GM21360 (cell line): ENCODE measurements around the gene ZNF655.
A peak's percentile ranks its signal among the peaks of the same experiment; 100 is the strongest.

Experiments used
- ATAC-seq: cut with Tn5 transposase; IDR thresholded peaks from one replicate; pipeline ENCODE4 v1.9.1; 2021; ENCODE audit warnings: mild to moderate bottlenecking, moderate library complexity; ENCODE audit not compliant: unreplicated experiment

The ZNF655 gene

DNA sequence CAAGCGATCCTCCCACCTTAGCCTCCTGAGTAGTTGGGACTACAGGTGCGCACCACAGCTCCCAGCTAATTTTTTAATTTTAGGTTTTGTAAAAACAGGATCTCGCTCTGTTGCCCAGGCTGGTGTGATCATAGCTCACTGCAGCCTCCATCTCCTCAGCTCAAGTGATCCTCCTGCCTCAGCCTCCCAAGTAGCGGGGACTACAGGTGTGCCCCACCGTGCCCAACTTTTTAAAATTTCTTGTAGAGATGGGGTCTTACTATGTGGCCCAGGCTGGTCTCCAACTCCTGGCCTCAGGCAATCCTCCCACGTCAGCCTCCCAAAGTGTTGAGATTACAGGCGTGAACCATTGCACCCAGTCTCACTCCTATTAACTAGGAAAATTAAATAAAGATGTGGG is 47.1 kb downstream of the ZNF655 start:
- ATAC-seq = no peak

DNA sequence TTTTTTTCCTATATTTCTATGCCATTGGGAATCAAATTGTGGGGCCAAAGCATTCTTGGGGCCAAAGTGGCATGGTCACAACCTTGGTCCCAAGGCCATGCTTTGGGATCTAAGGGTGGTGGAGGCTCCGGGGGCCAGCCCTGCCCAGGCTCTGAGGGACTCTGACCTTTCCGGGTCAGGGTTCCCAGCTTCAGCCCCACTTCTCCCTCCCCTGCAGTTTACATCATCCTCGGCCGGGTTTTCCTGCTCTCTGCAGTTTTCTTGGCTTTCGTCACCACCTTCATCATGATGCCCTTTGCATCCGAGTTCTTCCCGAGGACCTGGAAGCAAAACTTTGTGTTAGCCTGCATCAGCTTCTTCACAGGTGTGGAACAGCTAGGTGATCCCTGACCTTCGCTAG is 48.1 kb downstream of the ZNF655 start:
- ATAC-seq = no peak

DNA sequence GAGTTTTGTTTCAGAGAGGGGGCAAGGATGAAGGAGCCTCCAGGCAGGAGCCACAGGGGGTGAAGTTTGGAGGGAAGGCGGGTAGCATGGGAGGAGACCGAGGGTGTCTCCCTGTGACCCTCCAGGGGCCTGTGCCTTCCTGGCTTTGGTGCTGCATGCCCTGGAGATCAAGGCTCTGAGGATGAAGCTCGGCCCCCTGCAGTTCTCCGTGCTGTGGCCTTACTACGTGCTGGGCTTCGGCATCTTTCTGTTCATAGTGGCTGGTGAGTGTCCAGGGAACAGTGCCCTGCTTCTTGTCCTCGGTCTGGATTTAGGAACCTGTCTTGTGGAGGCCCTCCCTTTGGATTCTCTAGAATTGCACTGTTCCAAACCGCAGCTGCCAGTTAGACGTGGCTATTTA is 49.1 kb downstream of the ZNF655 start:
- no peak for ATAC-seq

DNA sequence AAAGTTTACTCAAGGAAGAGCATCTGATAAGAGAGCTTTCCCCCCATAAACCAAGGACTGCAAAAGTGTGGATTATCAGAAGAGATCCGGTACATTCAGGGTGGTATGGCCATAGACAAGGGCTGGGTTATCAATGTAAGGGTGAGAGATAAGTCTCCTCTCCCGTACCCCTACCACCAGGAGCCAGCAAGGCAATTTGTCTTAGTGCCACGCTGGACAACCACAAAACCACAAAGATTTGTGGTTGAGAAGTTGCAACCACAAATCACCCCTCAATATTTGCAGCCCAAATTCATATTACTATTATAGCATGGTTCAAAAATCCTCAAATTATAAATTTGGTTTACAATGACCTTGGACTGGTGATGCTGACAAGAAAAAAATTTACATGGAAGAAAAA is 56.1 kb downstream of the ZNF655 start:
- ATAC-seq = no peak

DNA sequence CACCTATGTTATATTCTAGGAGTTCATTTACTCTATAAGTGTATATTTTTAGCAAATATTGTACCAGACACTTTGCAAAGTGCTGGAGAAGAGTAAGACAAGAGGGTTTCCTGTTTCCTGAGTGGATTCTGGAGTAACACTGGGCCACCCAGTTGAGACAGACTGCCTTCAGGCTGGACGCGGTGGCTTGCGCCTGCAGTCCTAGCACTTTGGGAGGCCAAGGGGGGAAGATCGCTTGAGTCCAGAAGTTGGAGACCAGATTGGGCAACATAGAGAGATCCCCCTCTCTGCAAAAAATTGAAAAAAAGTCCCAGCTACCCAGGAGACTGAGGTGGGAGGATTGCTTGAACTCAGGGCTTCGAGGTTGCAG is 57.5 kb downstream of the ZNF655 start:
- ATAC-seq = no peak

DNA sequence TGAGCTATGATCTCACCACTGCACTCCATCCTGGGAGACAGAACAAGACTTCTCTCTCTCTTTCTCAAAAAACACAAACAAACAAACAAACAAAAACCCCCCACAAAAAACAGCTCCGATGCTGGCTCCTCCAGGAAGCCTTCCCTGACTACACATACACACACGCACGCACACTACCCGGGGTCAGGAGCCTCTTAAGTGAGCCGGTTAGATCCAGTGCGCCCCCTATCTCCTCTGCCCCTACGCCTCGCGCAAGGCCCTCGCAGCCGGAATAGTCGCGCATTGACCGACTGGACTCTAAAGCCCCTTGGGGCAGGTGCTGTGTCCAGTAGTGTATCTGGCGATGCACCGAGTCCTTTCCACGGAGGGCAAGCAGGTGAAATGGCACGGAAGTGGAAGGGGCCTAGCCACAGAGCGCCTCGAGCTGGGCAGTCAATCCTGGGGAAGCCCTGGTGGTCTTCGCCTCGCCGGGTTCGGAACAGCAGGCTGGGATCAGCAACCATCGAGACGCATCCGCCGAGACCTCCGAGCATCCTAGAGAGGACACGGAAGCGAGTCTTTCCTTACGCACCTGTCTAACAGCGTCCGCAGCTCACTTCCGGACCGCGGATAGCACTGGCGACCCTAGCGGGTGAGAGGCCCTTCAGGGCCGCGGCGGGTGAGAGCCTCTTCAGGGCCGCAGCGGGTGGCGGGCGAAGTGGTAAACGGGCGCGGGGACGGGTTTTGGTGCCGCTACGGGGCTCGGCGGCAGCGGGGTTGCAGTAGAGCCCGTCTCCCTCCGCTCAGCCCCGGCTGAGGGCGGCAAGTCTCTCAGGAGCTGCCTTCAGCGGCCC is 58.1 kb downstream of the ZNF655 start, which contains the start of gene ZSCAN25:
ZSCAN25 (plus strand) TSS at position 588 of the 833 bp plus-strand sequence. CDS start 2,661 bp downstream, outside the sequence.
- ATAC-seq = peak; percentile 93

DNA sequence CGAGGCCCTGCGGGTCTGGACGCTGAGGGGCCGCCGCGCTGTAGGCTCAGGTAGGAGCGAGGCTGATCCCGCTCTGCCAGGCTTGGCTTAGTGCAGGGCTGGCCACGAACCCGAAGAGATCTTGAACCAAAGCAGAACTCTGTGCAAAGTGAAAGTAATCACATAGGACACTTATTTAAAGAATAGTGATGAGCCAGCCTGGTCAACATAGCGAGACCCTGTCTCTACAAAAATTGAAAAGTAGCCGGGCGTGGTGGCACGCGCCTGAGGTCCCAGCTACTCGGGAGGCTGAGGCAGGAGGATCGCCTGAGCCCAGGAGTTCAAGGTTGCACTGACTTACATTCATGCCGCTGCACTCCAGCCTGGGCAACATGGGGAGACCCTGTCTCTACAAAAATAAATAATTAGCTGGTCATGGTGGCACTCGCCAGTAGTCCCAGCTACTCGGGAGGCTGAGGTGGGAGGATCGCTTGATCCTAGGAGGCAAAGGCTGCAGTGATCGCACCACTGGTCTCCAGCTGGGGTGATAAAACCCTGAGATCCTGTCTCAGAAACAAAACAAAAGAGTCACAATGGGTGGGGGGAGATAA is 58.8 kb downstream of the ZNF655 start:
- no peak for ATAC-seq

DNA sequence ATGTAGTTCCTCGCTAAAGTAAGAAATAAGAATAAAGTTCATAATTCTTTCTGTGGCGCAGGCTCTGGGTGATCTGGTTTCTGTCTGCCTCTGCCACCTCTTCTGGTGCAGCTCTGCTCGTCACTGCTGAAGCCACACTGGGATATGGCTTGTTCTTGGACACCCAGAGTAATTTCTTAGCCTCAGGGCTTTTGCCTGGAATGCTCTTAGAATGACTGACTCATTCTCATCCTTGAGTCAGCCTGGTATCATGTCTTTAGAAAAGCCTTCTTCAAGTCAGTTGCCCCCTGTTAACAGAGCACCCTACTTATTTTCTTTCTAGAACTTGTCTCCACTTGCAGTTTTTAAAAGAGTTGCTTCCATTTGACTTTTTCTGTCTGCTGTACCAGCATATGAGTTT is 60.3 kb downstream of the ZNF655 start:
- no peak for ATAC-seq

DNA sequence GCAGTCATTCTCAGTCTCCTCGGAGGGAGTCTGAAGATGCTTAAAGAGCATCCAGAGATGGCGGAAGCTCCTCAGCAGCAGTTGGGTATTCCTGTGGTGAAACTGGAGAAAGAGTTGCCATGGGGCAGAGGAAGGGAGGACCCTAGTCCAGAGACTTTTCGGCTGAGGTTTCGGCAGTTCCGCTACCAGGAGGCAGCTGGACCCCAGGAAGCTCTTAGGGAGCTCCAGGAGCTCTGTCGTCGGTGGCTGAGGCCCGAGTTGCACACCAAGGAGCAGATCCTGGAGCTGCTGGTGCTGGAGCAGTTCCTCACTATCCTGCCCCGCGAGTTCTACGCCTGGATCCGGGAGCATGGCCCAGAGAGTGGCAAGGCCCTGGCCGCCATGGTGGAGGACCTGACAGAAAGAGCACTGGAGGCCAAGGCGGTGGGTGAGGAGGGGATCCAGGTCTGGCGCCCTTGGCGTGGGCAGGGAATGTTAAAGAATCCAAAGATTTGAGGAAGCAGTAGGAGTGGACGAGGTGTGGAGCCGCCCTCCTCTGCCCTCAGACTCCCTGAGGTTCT is 61.2 kb downstream of the ZNF655 start:
- ATAC-seq = no peak

DNA sequence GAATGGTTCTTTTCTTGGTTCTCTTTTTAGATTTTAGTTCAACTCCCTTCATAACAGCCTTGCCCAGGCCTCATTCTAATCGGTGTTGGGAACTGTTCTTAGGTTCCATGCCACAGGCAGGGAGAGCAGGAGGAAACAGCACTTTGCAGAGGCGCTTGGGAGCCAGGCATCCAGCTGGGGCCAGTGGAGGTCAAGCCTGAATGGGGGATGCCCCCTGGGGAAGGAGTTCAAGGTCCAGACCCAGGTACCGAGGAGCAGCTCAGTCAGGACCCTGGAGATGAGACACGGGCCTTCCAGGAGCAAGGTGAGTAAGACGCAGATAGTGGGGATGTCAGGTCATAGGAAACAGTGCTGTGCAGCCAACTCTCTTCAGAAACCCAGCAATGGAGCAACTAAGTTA is 62.8 kb downstream of the ZNF655 start:
- no peak for ATAC-seq

DNA sequence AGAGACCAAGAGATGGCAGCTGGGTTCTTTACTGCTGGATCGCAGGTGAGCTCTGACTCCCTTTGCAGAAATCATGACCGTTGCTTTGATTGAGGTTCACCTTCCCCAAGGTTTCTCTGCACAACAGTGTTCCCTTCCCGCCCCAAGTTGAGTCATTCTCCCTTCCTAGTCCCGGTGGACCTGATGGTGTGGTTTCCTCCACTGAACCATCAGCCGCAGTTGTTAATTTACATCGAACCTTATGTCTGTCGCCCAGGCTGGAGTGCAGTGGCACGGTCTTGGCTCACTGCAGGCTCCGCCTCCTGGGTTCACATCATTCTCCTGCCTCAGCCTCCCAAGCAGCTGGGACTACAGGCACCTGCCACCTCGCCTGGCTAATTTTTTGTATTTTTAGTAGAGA is 64.2 kb downstream of the ZNF655 start:
- no peak for ATAC-seq

DNA sequence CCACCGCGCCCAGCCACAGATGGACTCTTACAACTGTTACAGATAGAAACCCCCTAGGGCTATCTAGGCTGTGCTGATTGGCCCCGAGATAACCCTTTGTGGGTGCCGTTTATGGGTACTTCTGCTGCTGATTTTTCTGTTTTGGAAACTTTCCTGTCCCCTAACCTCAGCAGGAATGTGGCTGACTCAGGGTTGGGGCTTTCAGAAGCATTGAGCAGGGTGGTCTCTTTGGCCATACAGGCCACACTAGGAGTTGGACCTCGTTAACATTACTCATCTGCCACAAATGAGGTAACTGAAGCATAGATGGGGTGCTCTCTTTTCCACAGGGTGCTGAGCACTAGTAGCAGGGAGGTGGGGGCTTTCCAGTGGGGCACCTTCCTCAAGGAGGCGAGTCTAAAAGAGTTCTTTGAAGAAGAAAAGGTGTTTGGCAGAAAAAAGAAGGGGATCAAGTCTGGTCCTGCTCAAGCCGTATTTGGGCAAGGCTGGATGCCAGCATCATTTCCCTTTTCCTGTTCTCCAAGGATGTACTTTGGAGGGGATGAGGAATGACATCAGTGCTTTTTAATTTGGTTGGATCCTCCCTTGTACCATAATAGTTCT is 64.8 kb downstream of the ZNF655 start:
- no peak for ATAC-seq

DNA sequence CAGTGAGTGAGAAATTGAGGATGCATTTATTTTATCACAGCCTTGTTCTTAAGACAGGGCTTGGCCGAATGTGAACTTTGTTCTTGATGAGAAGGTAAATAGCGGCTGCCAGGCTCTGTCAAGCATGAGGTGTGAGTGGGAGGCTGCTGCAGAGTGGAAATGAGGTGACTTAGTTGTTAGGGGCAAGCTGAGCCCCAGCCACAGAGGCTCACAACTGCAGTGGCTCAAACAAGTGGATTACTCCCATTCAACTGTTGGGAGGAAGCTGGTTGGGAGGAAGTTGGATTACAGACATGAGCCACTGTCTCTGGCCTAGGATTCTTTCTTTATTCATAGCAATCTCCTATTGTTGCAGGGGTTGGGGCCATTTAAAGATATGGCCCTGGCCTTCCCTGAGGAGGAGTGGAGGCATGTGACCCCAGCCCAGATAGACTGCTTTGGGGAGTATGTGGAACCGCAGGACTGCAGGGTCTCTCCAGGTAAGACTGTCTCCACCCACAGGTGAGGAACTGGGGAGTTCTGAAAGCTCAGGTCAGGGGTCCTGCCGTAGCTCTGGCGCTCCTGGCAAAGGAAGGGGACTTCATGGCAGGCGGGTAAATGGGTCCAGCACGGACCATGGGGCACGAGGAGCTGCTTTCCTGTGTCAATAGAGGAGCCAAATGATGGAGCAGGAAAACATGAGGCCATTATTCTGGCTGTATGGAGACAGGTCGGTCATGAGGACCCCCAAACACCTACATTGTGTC is 65.4 kb downstream of the ZNF655 start:
- no peak for ATAC-seq

DNA sequence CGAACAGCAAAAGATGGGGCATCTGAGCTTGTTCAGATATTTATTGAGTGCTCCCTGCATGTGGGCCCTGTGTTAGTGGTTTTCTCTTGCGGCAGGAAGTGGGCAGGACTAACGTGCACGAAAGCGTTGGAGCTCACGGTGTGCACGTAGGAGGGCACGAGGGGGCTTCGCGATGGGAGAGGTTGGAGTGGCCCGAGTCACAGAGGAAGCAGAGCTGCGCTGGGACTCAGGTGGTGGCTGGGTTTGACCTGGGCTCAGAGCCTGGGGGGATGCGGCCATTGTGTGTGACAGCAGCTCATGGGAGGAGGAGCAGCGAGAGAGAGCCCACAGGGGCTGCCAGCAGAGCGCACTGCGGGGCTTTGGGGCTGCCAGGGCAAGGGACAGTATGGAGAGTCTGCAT is 66.0 kb downstream of the ZNF655 start:
- no peak for ATAC-seq

DNA sequence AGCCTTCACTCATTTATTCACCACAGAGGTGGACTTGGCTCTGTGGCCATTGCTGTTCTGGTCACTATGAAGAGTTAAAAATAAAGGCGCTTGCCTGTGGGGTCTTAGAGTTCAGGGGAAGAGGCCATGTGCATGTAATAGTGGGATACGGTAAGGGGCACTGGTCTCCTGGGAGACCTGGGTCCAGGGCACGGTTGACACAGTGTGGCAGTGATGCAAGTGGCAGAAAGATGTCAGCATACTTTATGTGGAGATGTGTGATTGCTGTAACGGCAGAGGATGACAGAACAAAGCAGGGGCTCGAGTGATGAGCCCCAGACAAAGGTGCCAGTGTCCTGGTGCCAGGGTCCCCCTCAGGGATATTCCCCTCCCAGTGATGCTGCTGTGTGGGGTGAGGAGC is 66.9 kb downstream of the ZNF655 start:
- no peak for ATAC-seq

DNA sequence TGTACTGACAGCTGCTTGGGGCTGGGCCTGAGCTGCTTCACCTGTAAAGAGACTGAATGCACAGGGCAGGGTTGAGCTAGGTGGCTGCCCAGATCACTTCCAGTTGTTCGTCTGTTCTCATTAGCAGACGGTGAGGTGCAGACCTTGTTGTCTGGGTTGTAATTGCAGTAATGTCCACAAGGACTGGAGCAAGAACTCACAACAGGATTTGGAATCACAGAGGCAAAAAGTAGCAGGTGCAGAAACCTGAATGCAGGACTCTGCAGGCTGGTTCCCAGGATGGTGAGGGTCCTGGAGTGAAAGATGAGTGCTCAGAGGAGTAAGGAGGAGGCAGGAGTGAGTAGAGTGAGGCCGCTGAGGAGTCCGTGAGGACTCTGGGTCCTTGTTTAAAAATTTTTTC is 67.5 kb downstream of the ZNF655 start:
- no peak for ATAC-seq
